Trophoblast cell (in vitro differentiated cells and primary cell): ENCODE data around the gene GTF2E1. TPM values are rescaled to one million over a fixed set of nuclear protein-coding genes. Genes with fewer than 3 reads are reported as not detected.

Experiments
- DNase-seq, 2 donors: peaks; one replicate each; pipeline ENCODE4 v3.0.0-alpha.2; 2016
- H2AFZ ChIP-seq: 2 replicates; pipeline ENCODE4 v1.6.1; 2013; ENCODE audit warnings: low read length, moderate library complexity, mild to moderate bottlenecking; ENCODE audit not compliant: insufficient read depth, poor library complexity
- H2AK5ac ChIP-seq: 2 replicates; pipeline ENCODE4 v1.6.1; 2013; ENCODE audit warnings: mild to moderate bottlenecking, low read length
- H2BK120ac ChIP-seq: 2 replicates; pipeline ENCODE4 v1.6.1; 2013; ENCODE audit warnings: low read length, mild to moderate bottlenecking, moderate library complexity; ENCODE audit not compliant: insufficient read depth, poor library complexity
- H2BK12ac ChIP-seq: 2 replicates; pipeline ENCODE4 v1.6.1; 2013; ENCODE audit warnings: mild to moderate bottlenecking, low read length, moderate library complexity
- H2BK5ac ChIP-seq: 2 replicates; pipeline ENCODE4 v1.6.1; 2013; ENCODE audit warnings: low read length, low read depth, moderate library complexity, mild to moderate bottlenecking; ENCODE audit not compliant: poor library complexity
- H3K14ac ChIP-seq: 2 replicates; pipeline ENCODE4 v1.6.1; 2013; ENCODE audit warnings: mild to moderate bottlenecking, low read length
- H3K18ac ChIP-seq: 2 replicates; pipeline ENCODE4 v1.6.1; 2013; ENCODE audit warnings: mild to moderate bottlenecking, low read length
- H3K23ac ChIP-seq: 2 replicates; pipeline ENCODE4 v1.6.1; 2013; ENCODE audit warnings: low read length
- H3K27ac ChIP-seq: 2 replicates; pipeline ENCODE4 v1.5.1; 2013; ENCODE audit warnings: low read depth, mild to moderate bottlenecking, inconsistent platforms, low read length, moderate library complexity
- H3K27me3 ChIP-seq: 2 replicates; pipeline ENCODE4 v1.6.1; 2013; ENCODE audit warnings: inconsistent platforms, mild to moderate bottlenecking, low read length, moderate library complexity; ENCODE audit not compliant: insufficient read depth
- H3K36me3 ChIP-seq, 2 experiments: 1 replicate in 1 of 2; 2 replicates in 1 of 2; pipeline ENCODE4 v1.6.1; 2013; ENCODE audit warnings: low read length in 2 of 2, mild to moderate bottlenecking in 2 of 2, moderate library complexity in 1 of 2; ENCODE audit not compliant: insufficient read depth in 2 of 2, control insufficient read depth in 1 of 2
- H3K4ac ChIP-seq: 2 replicates; pipeline ENCODE4 v1.6.1; 2013; ENCODE audit warnings: low read depth, mild to moderate bottlenecking, low read length, moderate library complexity
- H3K4me1 ChIP-seq, 2 experiments: 1 replicate in 1 of 2; 2 replicates in 1 of 2; pipeline ENCODE4 v1.6.1; 2013; ENCODE audit warnings: low read length in 2 of 2, mild to moderate bottlenecking in 2 of 2, moderate library complexity in 1 of 2; ENCODE audit not compliant: insufficient read depth in 2 of 2, control insufficient read depth in 1 of 2
- H3K4me2 ChIP-seq: 2 replicates; pipeline ENCODE4 v1.6.1; 2013; ENCODE audit warnings: inconsistent platforms, mild to moderate bottlenecking, low read length, moderate library complexity
- H3K4me3 ChIP-seq: 2 replicates; pipeline ENCODE4 v1.5.1; 2013; ENCODE audit warnings: mild to moderate bottlenecking, low read depth, low read length, inconsistent platforms
- H3K79me1 ChIP-seq: one replicate; pipeline ENCODE4 v1.6.1; 2013; ENCODE audit warnings: low read length
- H3K79me2 ChIP-seq: 2 replicates; pipeline ENCODE4 v1.6.1; 2013; ENCODE audit warnings: low read length, mild to moderate bottlenecking; ENCODE audit not compliant: control insufficient read depth, insufficient read depth, poor library complexity
- H3K9ac ChIP-seq: 2 replicates; pipeline ENCODE4 v1.6.1; 2013; ENCODE audit warnings: mild to moderate bottlenecking, low read length
- H3K9me3 ChIP-seq: 2 replicates; pipeline ENCODE4 v1.6.1; 2013; ENCODE audit warnings: low read depth, mild to moderate bottlenecking, control low read depth, inconsistent platforms, low read length; ENCODE audit not compliant: insufficient read depth
- H4K12ac ChIP-seq: 2 replicates; pipeline ENCODE4 v1.6.1; 2013; ENCODE audit warnings: low read depth, mild to moderate bottlenecking, low read length, moderate library complexity
- H4K8ac ChIP-seq: 2 replicates; pipeline ENCODE4 v1.6.1; 2013; ENCODE audit warnings: low read depth, mild to moderate bottlenecking, low read length, moderate library complexity
- H4K91ac ChIP-seq: one replicate; pipeline ENCODE4 v1.6.1; 2013; ENCODE audit warnings: low read depth, mild to moderate bottlenecking, low read length, moderate library complexity
- WGBS: extraction: QIAGEN DNeasy Blood & Tissue Kit; methylation state at CpG from one replicate; pipeline ENCODE4 v1.1.7; 2013; ENCODE audit warnings: missing lambda C conversion rate; ENCODE audit not compliant: insufficient read length, insufficient coverage; ENCODE audit errors: extremely low coverage; 5-methylcytosine and 5-hydroxymethylcytosine counted together
- polyA plus RNA-seq: library from polyadenylated mRNA; stranded (reverse); fragments of 200-250 nt; gene quantifications from 2 replicates; pipeline ENCODE4 v1.2.3, GENCODE V29; 2013

Gene GTF2E1
- polyA plus RNA-seq = 34.9 and 35.9 TPM in 2 replicates

GRCh38 chr3:120742198-120742848 lies at the start of gene GTF2E1, which contains the start of gene RABL3:
TSS of gene GTF2E1 (plus strand) at chr3:120742744. CDS start at chr3:120750553, 7,809 bp downstream.
TSS of gene RABL3 (minus strand) at chr3:120742516. CDS start at chr3:120742507, 9 bp downstream.
- Histone ChIP-seq H2BK5ac (peak within 1 kb of the TSS; percentile 97), H3K4me3 (peak within 1 kb of the TSS; percentile 91), H3K4me2 (peak within 1 kb of the TSS; percentile 82), H3K79me2 (peaks cover 8% of the 10 kb centered on the region), H3K27me3 (no peaks in the 10 kb centered on the region), H3K27ac (peak within 1 kb of the TSS; percentile 96), H2BK120ac (peak within 1 kb of the TSS; percentile 82), H4K12ac (peak within 1 kb of the TSS; percentile 84), H4K8ac (peak within 1 kb of the TSS; percentile 99), H3K23ac (peak within 1 kb of the TSS; percentile 37), H3K79me1 (peaks cover 5% of the 10 kb centered on the region), H3K4me1 (peaks cover 3 to 5% of the 10 kb centered on the region in 2 experiments), H3K36me3 (peaks cover 7 to 9% of the 10 kb centered on the region in 2 experiments), H3K9ac (peak within 1 kb of the TSS; percentile 95), H2AFZ (peak within 1 kb of the TSS; percentile 82), H2AK5ac (peak within 1 kb of the TSS; percentile 38), H3K14ac (peak within 1 kb of the TSS; percentile 88), H3K9me3 (peaks cover 6% of the 10 kb centered on the region), H2BK12ac (no peak within 1 kb of the TSS), H4K91ac (peak within 1 kb of the TSS; percentile 92), H3K18ac (peak within 1 kb of the TSS; percentile 81), H3K4ac (peak within 1 kb of the TSS; percentile 89)
- WGBS = no CpG with 5 or more reads among the region's 39 CpGs
- peak; percentile 99 to 100 for DNase-seq

- H3K4ac ChIP-seq = no peak overlapping the region
- no peaks in the 10 kb centered on the region for H3K36me3 ChIP-seq
- H2AFZ ChIP-seq = no peak overlapping the region
- no peak overlapping the region for H2BK12ac ChIP-seq
- no peak overlapping the region for H3K14ac ChIP-seq
- H3K4me2 ChIP-seq = no peak overlapping the region
- H3K79me2 ChIP-seq = no peaks in the 10 kb centered on the region
- no peak overlapping the region for H4K91ac ChIP-seq
- no peaks in the 10 kb centered on the region for H3K79me1 ChIP-seq
- no peaks in the 10 kb centered on the region for H3K27me3 ChIP-seq
- H2AK5ac ChIP-seq = no peak overlapping the region
- no peak overlapping the region for H3K4me3 ChIP-seq
- H3K27ac ChIP-seq = no peak overlapping the region
- no CpG with 5 or more reads among the region's 1 CpG for WGBS
- no peak overlapping the region for H2BK120ac ChIP-seq
- no peaks in the 10 kb centered on the region for H3K9me3 ChIP-seq
- no peak overlapping the region for H3K18ac ChIP-seq
- no peak overlapping the region for H4K12ac ChIP-seq
- no peaks in the 10 kb centered on the region for H3K4me1 ChIP-seq
- no peak overlapping the region for H3K23ac ChIP-seq
- no peak overlapping the region for H4K8ac ChIP-seq
- no peak for DNase-seq
- no peak overlapping the region for H3K9ac ChIP-seq
- no peak overlapping the region for H2BK5ac ChIP-seq
These were observed 48.9 kb upstream of the GTF2E1 start for GRCh38 chr3:120693439-120694171.

GRCh38 chr3:120699333-120699732 lies 43.2 kb upstream of the GTF2E1 start:
- Histone ChIP-seq H3K36me3 (no peaks in the 10 kb centered on the region), H3K27ac (no peak overlapping the region)
- no CpG with 5 or more reads among the region's 3 CpGs for WGBS

GRCh38 chr3:120705884-120706582 lies 36.5 kb upstream of the GTF2E1 start:
- Histone ChIP-seq H3K23ac (no peak overlapping the region), H3K79me2 (no peaks in the 10 kb centered on the region), H3K79me1 (no peaks in the 10 kb centered on the region), H4K8ac (no peak overlapping the region), H2BK5ac (no peak overlapping the region), H2BK12ac (no peak overlapping the region), H3K14ac (no peak overlapping the region), H3K18ac (no peak overlapping the region), H3K4me2 (no peak overlapping the region), H3K36me3 (no peaks in the 10 kb centered on the region), H3K27me3 (no peaks in the 10 kb centered on the region), H2AFZ (no peak overlapping the region), H3K9ac (no peak overlapping the region), H3K4me1 (no peaks in the 10 kb centered on the region), H2BK120ac (no peak overlapping the region), H3K4ac (no peak overlapping the region), H3K4me3 (no peak overlapping the region), H3K27ac (no peak overlapping the region), H4K12ac (no peak overlapping the region), H2AK5ac (no peak overlapping the region), H4K91ac (no peak overlapping the region), H3K9me3 (no peaks in the 10 kb centered on the region)
- no CpG with 5 or more reads among the region's 5 CpGs for WGBS
- DNase-seq = no peak

More at GRCh38 chr3:120699333-120699732, 43.2 kb upstream of the GTF2E1 start:
- no peak overlapping the region for H2BK5ac ChIP-seq
- H4K12ac ChIP-seq = no peak overlapping the region
- no peaks in the 10 kb centered on the region for H3K9me3 ChIP-seq
- no peak overlapping the region for H3K4me3 ChIP-seq
- no peak overlapping the region for H4K91ac ChIP-seq
- H2BK12ac ChIP-seq = no peak overlapping the region
- no peak overlapping the region for H3K9ac ChIP-seq
- no peaks in the 10 kb centered on the region for H3K27me3 ChIP-seq
- H2BK120ac ChIP-seq = no peak overlapping the region
- H3K14ac ChIP-seq = no peak overlapping the region
- no peak overlapping the region for H2AFZ ChIP-seq
- no peak overlapping the region for H3K4me2 ChIP-seq
- H3K79me1 ChIP-seq = no peaks in the 10 kb centered on the region
- H3K4ac ChIP-seq = no peak overlapping the region
- H4K8ac ChIP-seq = no peak overlapping the region
- H2AK5ac ChIP-seq = no peak overlapping the region
- no peaks in the 10 kb centered on the region for H3K4me1 ChIP-seq
- H3K79me2 ChIP-seq = no peaks in the 10 kb centered on the region
- H3K23ac ChIP-seq = no peak overlapping the region
- no peak for DNase-seq
- no peak overlapping the region for H3K18ac ChIP-seq
